Measurements from ENCODE around the gene ITPK1.

DNA sequence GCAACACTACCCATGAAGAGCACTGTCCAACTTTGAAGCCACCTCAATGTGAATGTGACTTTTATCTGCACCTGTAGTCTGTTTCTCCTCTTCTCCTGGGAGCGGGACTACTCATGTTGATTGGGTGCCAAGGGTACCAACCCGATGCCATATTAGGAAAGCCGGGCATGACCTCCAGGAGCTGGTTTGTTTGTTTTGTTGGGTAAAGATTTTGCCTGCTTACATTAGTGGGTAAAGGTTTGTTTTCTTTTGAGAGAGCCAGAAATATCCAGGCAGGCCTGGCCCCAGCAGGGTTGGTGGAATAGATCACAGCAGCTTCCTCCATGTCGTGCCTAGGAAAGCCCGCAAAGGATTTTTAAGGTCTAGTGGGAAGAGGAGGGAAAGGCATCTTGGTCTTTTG lies 19.7 kb upstream of the ITPK1 start:
- TF ChIP-seq CTCF (conservative IDR thresholded peaks at IDR 0.05; ENCODE audit: low read length) (no peak), EZH2phosphoT487 (IDR thresholded peaks at IDR 0.05; ENCODE audit: borderline replicate concordance, low read depth, low read length) (no peak)

Data from OCI-LY7 (cell line).